ENCODE data around the gene PPIF.
A peak's percentile ranks its signal among the peaks of the same experiment; 100 is the strongest.

The PPIF gene

GRCh38 chr10:79314761-79315601, 32.3 kb upstream of the PPIF start:
- Histone ChIP-seq H3K9me3 (ENCODE audit: control insufficient read depth, low read length) (no peaks in the 10 kb centered on the region), H3K23ac (ENCODE audit: low read length in 2 of 2) (peak overlapping the region in 1 of 2 experiments; percentile 15), H3K79me1 (replicated peaks; ENCODE audit: low read length, poor library complexity, severe bottlenecking) (peaks cover 5% of the 10 kb centered on the region), H3K18ac (ENCODE audit: low read depth in 1 of 2, low read length in 2 of 2) (no peak overlapping the region), H3K27me3 (ENCODE audit: control insufficient read depth in 1 of 2, insufficient read depth in 1 of 2, low read length in 2 of 2) (no peaks in the 10 kb centered on the region), H4K91ac (ENCODE audit: low read length) (peak overlapping the region; percentile 10), H2AK5ac (ENCODE audit: low read length, severe bottlenecking) (no peak overlapping the region), H3K4me2 (ENCODE audit: low read length, poor library complexity, severe bottlenecking) (no peak overlapping the region), H3K27ac (ENCODE audit: low read length, poor library complexity, severe bottlenecking) (no peak overlapping the region), H2BK12ac (ENCODE audit: low read length in 2 of 2) (no peak overlapping the region), H2BK120ac (ENCODE audit: low read depth, low read length) (no peak overlapping the region), H3K14ac (ENCODE audit: low read length in 2 of 2) (no peak overlapping the region), H4K8ac (ENCODE audit: low read length) (peak overlapping the region; percentile 1), H3K9ac (ENCODE audit: low read length) (no peak overlapping the region), H2BK5ac (ENCODE audit: low read depth, low read length, poor library complexity, severe bottlenecking) (no peak overlapping the region), H3K4me3 (ENCODE audit: insufficient read depth in 1 of 2, low read depth in 1 of 2, low read length in 2 of 2) (no peak overlapping the region), H2AFZ (ENCODE audit: low read depth, low read length) (no peak overlapping the region), H3K36me3 (ENCODE audit: control insufficient read depth in 1 of 2, insufficient read depth in 2 of 2, low read depth in 1 of 2, low read length in 2 of 2) (peaks cover 60 to 63% of the 10 kb centered on the region in 2 experiments), H2BK15ac (ENCODE audit: low read depth, poor library complexity, severe bottlenecking) (no peak overlapping the region), H3K4ac (ENCODE audit: low read depth in 1 of 2, low read length in 2 of 2) (no peak overlapping the region), H3K4me1 (ENCODE audit: control insufficient read depth, insufficient read depth, low read depth, low read length) (peaks cover 30% of the 10 kb centered on the region)
- DNase-seq: no peak
- WGBS: 91% methylated on average over 25 of the region's 25 CpGs

GRCh38 chr10:79315602-79315920, 31.7 kb upstream of the PPIF start:
- Histone ChIP-seq H3K4me3 (ENCODE audit: insufficient read depth in 1 of 2, low read depth in 1 of 2, low read length in 2 of 2) (no peak overlapping the region), H4K8ac (ENCODE audit: low read length) (no peak overlapping the region), H2BK12ac (ENCODE audit: low read length in 2 of 2) (no peak overlapping the region), H3K27me3 (ENCODE audit: control insufficient read depth in 1 of 2, insufficient read depth in 1 of 2, low read length in 2 of 2) (no peaks in the 10 kb centered on the region), H2BK15ac (ENCODE audit: low read depth, poor library complexity, severe bottlenecking) (no peak overlapping the region), H3K9me3 (ENCODE audit: control insufficient read depth, low read length) (no peaks in the 10 kb centered on the region), H3K18ac (ENCODE audit: low read depth in 1 of 2, low read length in 2 of 2) (no peak overlapping the region), H3K4ac (ENCODE audit: low read depth in 1 of 2, low read length in 2 of 2) (no peak overlapping the region), H3K4me2 (ENCODE audit: low read length, poor library complexity, severe bottlenecking) (no peak overlapping the region), H3K79me1 (replicated peaks; ENCODE audit: low read length, poor library complexity, severe bottlenecking) (peaks cover 5% of the 10 kb centered on the region), H2BK120ac (ENCODE audit: low read depth, low read length) (no peak overlapping the region), H2AK5ac (ENCODE audit: low read length, severe bottlenecking) (no peak overlapping the region), H3K14ac (ENCODE audit: low read length in 2 of 2) (no peak overlapping the region), H2BK5ac (ENCODE audit: low read depth, low read length, poor library complexity, severe bottlenecking) (no peak overlapping the region), H3K27ac (ENCODE audit: low read length, poor library complexity, severe bottlenecking) (no peak overlapping the region), H2AFZ (ENCODE audit: low read depth, low read length) (no peak overlapping the region), H4K91ac (ENCODE audit: low read length) (no peak overlapping the region), H3K36me3 (ENCODE audit: control insufficient read depth in 1 of 2, insufficient read depth in 2 of 2, low read depth in 1 of 2, low read length in 2 of 2) (peaks cover 54 to 58% of the 10 kb centered on the region in 2 experiments), H3K4me1 (ENCODE audit: control insufficient read depth, insufficient read depth, low read depth, low read length) (peaks cover 28% of the 10 kb centered on the region), H3K23ac (ENCODE audit: low read length in 2 of 2) (no peak overlapping the region), H3K9ac (ENCODE audit: low read length) (no peak overlapping the region)
- DNase-seq: no peak
- WGBS: 93% methylated on average over 11 of the region's 11 CpGs

- Histone ChIP-seq H3K9ac (ENCODE audit: low read length) (peak overlapping the region; percentile 39), H3K27me3 (ENCODE audit: control insufficient read depth in 1 of 2, insufficient read depth in 1 of 2, low read length in 2 of 2) (no peaks in the 10 kb centered on the region), H3K27ac (ENCODE audit: low read length, poor library complexity, severe bottlenecking) (peak overlapping the region; percentile 58), H3K9me3 (ENCODE audit: control insufficient read depth, low read length) (no peaks in the 10 kb centered on the region), H3K4me3 (ENCODE audit: insufficient read depth in 1 of 2, low read depth in 1 of 2, low read length in 2 of 2) (no peak overlapping the region), H2BK120ac (ENCODE audit: low read depth, low read length) (peak overlapping the region; percentile 92), H2BK5ac (ENCODE audit: low read depth, low read length, poor library complexity, severe bottlenecking) (no peak overlapping the region), H3K14ac (ENCODE audit: low read length in 2 of 2) (peak overlapping the region in 1 of 2 experiments; percentile 73), H3K18ac (ENCODE audit: low read depth in 1 of 2, low read length in 2 of 2) (peak overlapping the region; percentile 81 to 84), H4K91ac (ENCODE audit: low read length) (peak overlapping the region; percentile 90), H4K8ac (ENCODE audit: low read length) (peak overlapping the region; percentile 20), H2AK5ac (ENCODE audit: low read length, severe bottlenecking) (peak overlapping the region; percentile 29), H2BK12ac (ENCODE audit: low read length in 2 of 2) (peak overlapping the region; percentile 60 to 79), H3K4me2 (ENCODE audit: low read length, poor library complexity, severe bottlenecking) (no peak overlapping the region), H3K79me1 (replicated peaks; ENCODE audit: low read length, poor library complexity, severe bottlenecking) (peaks cover 2% of the 10 kb centered on the region), H3K4me1 (ENCODE audit: control insufficient read depth, insufficient read depth, low read depth, low read length) (peaks cover 31% of the 10 kb centered on the region), H2BK15ac (ENCODE audit: low read depth, poor library complexity, severe bottlenecking) (peak overlapping the region; percentile 76), H2AFZ (ENCODE audit: low read depth, low read length) (no peak overlapping the region), H3K36me3 (ENCODE audit: control insufficient read depth in 1 of 2, insufficient read depth in 2 of 2, low read depth in 1 of 2, low read length in 2 of 2) (peaks cover 41 to 46% of the 10 kb centered on the region in 2 experiments), H3K23ac (ENCODE audit: low read length in 2 of 2) (no peak overlapping the region), H3K4ac (ENCODE audit: low read depth in 1 of 2, low read length in 2 of 2) (peak overlapping the region; percentile 29 to 54)
- DNase-seq: peak; percentile 39
- 76% methylated on average over 13 of the region's 13 CpGs for WGBS
Measured at GRCh38 chr10:79316671-79317431, 30.4 kb upstream of the PPIF start.

- H3K79me1 ChIP-seq (replicated peaks; ENCODE audit: low read length, poor library complexity, severe bottlenecking): no peaks in the 10 kb centered on the region
- no peak overlapping the region for H2AFZ ChIP-seq (ENCODE audit: low read depth, low read length)
- H2BK12ac ChIP-seq (ENCODE audit: low read length in 2 of 2): peak overlapping the region; percentile 87 to 98
- 93% methylated on average over 5 of the region's 5 CpGs for WGBS
- H4K91ac ChIP-seq (ENCODE audit: low read length): peak overlapping the region; percentile 98
- H2BK15ac ChIP-seq (ENCODE audit: low read depth, poor library complexity, severe bottlenecking): peak overlapping the region; percentile 32
- DNase-seq: no peak
- peaks cover 26 to 31% of the 10 kb centered on the region in 2 experiments for H3K36me3 ChIP-seq (ENCODE audit: control insufficient read depth in 1 of 2, insufficient read depth in 2 of 2, low read depth in 1 of 2, low read length in 2 of 2)
- peak overlapping the region; percentile 84 for H2AK5ac ChIP-seq (ENCODE audit: low read length, severe bottlenecking)
- no peak overlapping the region for H3K4me3 ChIP-seq (ENCODE audit: insufficient read depth in 1 of 2, low read depth in 1 of 2, low read length in 2 of 2)
- H3K9ac ChIP-seq (ENCODE audit: low read length): peak overlapping the region; percentile 39
- no peak overlapping the region for H3K4me2 ChIP-seq (ENCODE audit: low read length, poor library complexity, severe bottlenecking)
- H3K4me1 ChIP-seq (ENCODE audit: control insufficient read depth, insufficient read depth, low read depth, low read length): peaks cover 39% of the 10 kb centered on the region
- peak overlapping the region; percentile 77 for H3K27ac ChIP-seq (ENCODE audit: low read length, poor library complexity, severe bottlenecking)
- peak overlapping the region; percentile 92 for H4K8ac ChIP-seq (ENCODE audit: low read length)
- peak overlapping the region; percentile 89 to 96 for H3K18ac ChIP-seq (ENCODE audit: low read depth in 1 of 2, low read length in 2 of 2)
- peak overlapping the region; percentile 51 for H2BK5ac ChIP-seq (ENCODE audit: low read depth, low read length, poor library complexity, severe bottlenecking)
- no peaks in the 10 kb centered on the region for H3K27me3 ChIP-seq (ENCODE audit: control insufficient read depth in 1 of 2, insufficient read depth in 1 of 2, low read length in 2 of 2)
- no peaks in the 10 kb centered on the region for H3K9me3 ChIP-seq (ENCODE audit: control insufficient read depth, low read length)
- H2BK120ac ChIP-seq (ENCODE audit: low read depth, low read length): peak overlapping the region; percentile 73
- H3K4ac ChIP-seq (ENCODE audit: low read depth in 1 of 2, low read length in 2 of 2): peak overlapping the region; percentile 90 to 99
- H3K14ac ChIP-seq (ENCODE audit: low read length in 2 of 2): peak overlapping the region in 1 of 2 experiments; percentile 81
- H3K23ac ChIP-seq (ENCODE audit: low read length in 2 of 2): no peak overlapping the region
Measured at GRCh38 chr10:79318369-79318768, 28.9 kb upstream of the PPIF start.
